ENCODE measurements around the gene FGF19.

The FGF19 gene

GRCh38 chr11:69702769-69703452, 911 bp downstream of the FGF19 start:
- no peak for TF ChIP-seq CTCF (conservative IDR thresholded peaks at IDR 0.05; ENCODE audit: low read depth, low read length)
- H3K4me3 ChIP-seq (ENCODE audit: low read length): no peak overlapping the region
- no peak for DNase-seq (ENCODE audit: low read depth)

GRCh38 chr11:69702239-69702691, 1.6 kb downstream of the FGF19 start:
- TF ChIP-seq CTCF (conservative IDR thresholded peaks at IDR 0.05; ENCODE audit: low read depth, low read length): no peak

GRCh38 chr11:69700278-69701140, 3.3 kb downstream of the FGF19 start:
- DNase-seq (ENCODE audit: low read depth): peak; percentile 34
- TF ChIP-seq CTCF (conservative IDR thresholded peaks at IDR 0.05; ENCODE audit: low read depth, low read length): no peak
- H3K4me3 ChIP-seq (ENCODE audit: low read length): no peak overlapping the region

More at GRCh38 chr11:69702239-69702691, 1.6 kb downstream of the FGF19 start:
- H3K4me3 ChIP-seq (ENCODE audit: low read length): no peak overlapping the region
- no peak for DNase-seq (ENCODE audit: low read depth)

GRCh38 chr11:69699213-69699612, 4.6 kb downstream of the FGF19 start:
- TF ChIP-seq CTCF (conservative IDR thresholded peaks at IDR 0.05; ENCODE audit: low read depth, low read length): no peak
- no peak for DNase-seq (ENCODE audit: low read depth)

GRCh38 chr11:69698362-69698761, 5.5 kb downstream of the FGF19 start:
- DNase-seq (ENCODE audit: low read depth): no peak
- no peak for TF ChIP-seq CTCF (conservative IDR thresholded peaks at IDR 0.05; ENCODE audit: low read depth, low read length)
- H3K4me3 ChIP-seq (ENCODE audit: low read length): no peak overlapping the region

More at GRCh38 chr11:69699213-69699612, 4.6 kb downstream of the FGF19 start:
- no peak overlapping the region for H3K4me3 ChIP-seq (ENCODE audit: low read length)

- DNase-seq (ENCODE audit: low read depth): no peak
- no peak for TF ChIP-seq CTCF (conservative IDR thresholded peaks at IDR 0.05; ENCODE audit: low read depth, low read length)
- no peak overlapping the region for H3K4me3 ChIP-seq (ENCODE audit: low read length)
Measured at GRCh38 chr11:69697861-69698260, 6.0 kb downstream of the FGF19 start.

Data from retinal pigment epithelial cell (primary cell).